ENCODE measurements around the gene TNNT1.

TNNT1 gene

GRCh38 chr19:55083004-55083850, 65.8 kb downstream of the TNNT1 start:
- TF ChIP-seq, protein P1, sequence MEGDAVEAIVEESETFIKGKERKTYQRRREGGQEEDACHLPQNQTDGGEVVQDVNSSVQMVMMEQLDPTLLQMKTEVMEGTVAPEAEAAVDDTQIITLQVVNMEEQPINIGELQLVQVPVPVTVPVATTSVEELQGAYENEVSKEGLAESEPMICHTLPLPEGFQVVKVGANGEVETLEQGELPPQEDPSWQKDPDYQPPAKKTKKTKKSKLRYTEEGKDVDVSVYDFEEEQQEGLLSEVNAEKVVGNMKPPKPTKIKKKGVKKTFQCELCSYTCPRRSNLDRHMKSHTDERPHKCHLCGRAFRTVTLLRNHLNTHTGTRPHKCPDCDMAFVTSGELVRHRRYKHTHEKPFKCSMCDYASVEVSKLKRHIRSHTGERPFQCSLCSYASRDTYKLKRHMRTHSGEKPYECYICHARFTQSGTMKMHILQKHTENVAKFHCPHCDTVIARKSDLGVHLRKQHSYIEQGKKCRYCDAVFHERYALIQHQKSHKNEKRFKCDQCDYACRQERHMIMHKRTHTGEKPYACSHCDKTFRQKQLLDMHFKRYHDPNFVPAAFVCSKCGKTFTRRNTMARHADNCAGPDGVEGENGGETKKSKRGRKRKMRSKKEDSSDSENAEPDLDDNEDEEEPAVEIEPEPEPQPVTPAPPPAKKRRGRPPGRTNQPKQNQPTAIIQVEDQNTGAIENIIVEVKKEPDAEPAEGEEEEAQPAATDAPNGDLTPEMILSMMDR (IDR thresholded peaks at IDR 0.05): no peak
- Histone ChIP-seq H3K27me3 (ENCODE audit: control insufficient read depth, insufficient read depth, low read length) (no peaks in the 10 kb centered on the region), H2AFZ (no peak overlapping the region), H3K27ac (no peak overlapping the region), H3K36me3 (ENCODE audit: control insufficient read depth, insufficient read depth, low read length) (no peaks in the 10 kb centered on the region), H3K4me3 (ENCODE audit: low read depth, low read length) (no peak overlapping the region), H3K9me3 (ENCODE audit: control insufficient read depth, low read length) (no peaks in the 10 kb centered on the region), H3K79me2 (peaks cover 2% of the 10 kb centered on the region), H3K4me2 (ENCODE audit: low read length) (no peak overlapping the region), H3K4me1 (no peaks in the 10 kb centered on the region), H3K9ac (no peak overlapping the region)
